Coronary artery (tissue), 2 donors: Measurements from ENCODE around the gene FUCA2.

Source experiments
- DNase-seq: peaks from one replicate; pipeline ENCODE4 v3.0.0-alpha.2; 2017; ENCODE audit warnings: low spot score
- H3K27ac ChIP-seq, 2 donors: fragments of 200-600 bp; sonication (generic); one replicate each; pipeline ENCODE4 v1.5.1; 2016 to 2019
- H3K4me3 ChIP-seq: fragments of 200-600 bp; sonication (generic); 2 replicates; pipeline ENCODE4 v1.5.1; 2016; ENCODE audit warnings: mild to moderate bottlenecking, moderate library complexity
- CTCF ChIP-seq: fragments of 200-600 bp; sonication (generic); IDR thresholded peaks from one replicate; pipeline ENCODE4 v1.5.1; 2019; ENCODE audit warnings: antibody characterized with exemption

FUCA2 gene

GRCh38 chr6:143544011-143544696 is 32.6 kb upstream of the FUCA2 start:
- TF ChIP-seq CTCF = no peak
- DNase-seq = no peak
- Histone ChIP-seq H3K4me3 (no peak overlapping the region), H3K27ac (no peak overlapping the region)

- H3K27ac ChIP-seq = no peak overlapping the region
- H3K4me3 ChIP-seq = no peak overlapping the region
- DNase-seq = no peak
- no peak for TF ChIP-seq CTCF
Measured at GRCh38 chr6:143543435-143543834, 31.9 kb upstream of the FUCA2 start.

- Histone ChIP-seq H3K4me3 (no peak overlapping the region), H3K27ac (no peak overlapping the region)
- no peak for DNase-seq
- no peak for TF ChIP-seq CTCF
Measured at GRCh38 chr6:143542888-143543287, 31.4 kb upstream of the FUCA2 start.

- TF ChIP-seq CTCF = no peak
- H3K4me3 ChIP-seq = no peak overlapping the region
- H3K27ac ChIP-seq = no peak overlapping the region
- no peak for DNase-seq
Measured at GRCh38 chr6:143540192-143540591, 28.7 kb upstream of the FUCA2 start.

- no peak for TF ChIP-seq CTCF
Measured at GRCh38 chr6:143539734-143540133, 28.2 kb upstream of the FUCA2 start.

GRCh38 chr6:143539106-143539505 is 27.6 kb upstream of the FUCA2 start:
- H3K27ac ChIP-seq = no peak overlapping the region
- TF ChIP-seq CTCF = no peak
- no peak overlapping the region for H3K4me3 ChIP-seq
- no peak for DNase-seq

More at GRCh38 chr6:143539734-143540133, 28.2 kb upstream of the FUCA2 start:
- Histone ChIP-seq H3K27ac (no peak overlapping the region), H3K4me3 (no peak overlapping the region)
- DNase-seq = no peak

GRCh38 chr6:143538374-143538773 is 26.9 kb upstream of the FUCA2 start:
- no peak overlapping the region for H3K27ac ChIP-seq
- no peak for DNase-seq
- TF ChIP-seq CTCF = no peak
- H3K4me3 ChIP-seq = no peak overlapping the region
